D721Med (cell line): ENCODE data around the gene GDF2.

ENCODE experiments used
- DNase-seq: peaks from one replicate; pipeline ENCODE4 v3.0.0; 2011; ENCODE audit warnings: low spot score; ENCODE audit not compliant: insufficient read length
- FAIRE-seq: peaks from 2 replicates; lab custom pipeline; 2011; peaks lifted over from hg19 to GRCh38; lab: Jason Lieb, UNC
- TF ChIP-seq, protein P1 (sequence below): IDR thresholded peaks from 2 replicates; pipeline ENCODE4 v1.5.1; 2012; ENCODE audit warnings: mild to moderate bottlenecking, control low read depth; ENCODE audit not compliant: insufficient read depth; ENCODE audit errors: missing control alignments

The GDF2 gene

GRCh38 chr10:47332371-47332770, 10.1 kb downstream of the GDF2 start:
- DNase-seq (no peak), FAIRE-seq (no peak)
- TF ChIP-seq, protein P1, sequence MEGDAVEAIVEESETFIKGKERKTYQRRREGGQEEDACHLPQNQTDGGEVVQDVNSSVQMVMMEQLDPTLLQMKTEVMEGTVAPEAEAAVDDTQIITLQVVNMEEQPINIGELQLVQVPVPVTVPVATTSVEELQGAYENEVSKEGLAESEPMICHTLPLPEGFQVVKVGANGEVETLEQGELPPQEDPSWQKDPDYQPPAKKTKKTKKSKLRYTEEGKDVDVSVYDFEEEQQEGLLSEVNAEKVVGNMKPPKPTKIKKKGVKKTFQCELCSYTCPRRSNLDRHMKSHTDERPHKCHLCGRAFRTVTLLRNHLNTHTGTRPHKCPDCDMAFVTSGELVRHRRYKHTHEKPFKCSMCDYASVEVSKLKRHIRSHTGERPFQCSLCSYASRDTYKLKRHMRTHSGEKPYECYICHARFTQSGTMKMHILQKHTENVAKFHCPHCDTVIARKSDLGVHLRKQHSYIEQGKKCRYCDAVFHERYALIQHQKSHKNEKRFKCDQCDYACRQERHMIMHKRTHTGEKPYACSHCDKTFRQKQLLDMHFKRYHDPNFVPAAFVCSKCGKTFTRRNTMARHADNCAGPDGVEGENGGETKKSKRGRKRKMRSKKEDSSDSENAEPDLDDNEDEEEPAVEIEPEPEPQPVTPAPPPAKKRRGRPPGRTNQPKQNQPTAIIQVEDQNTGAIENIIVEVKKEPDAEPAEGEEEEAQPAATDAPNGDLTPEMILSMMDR, result no peak

DNA sequence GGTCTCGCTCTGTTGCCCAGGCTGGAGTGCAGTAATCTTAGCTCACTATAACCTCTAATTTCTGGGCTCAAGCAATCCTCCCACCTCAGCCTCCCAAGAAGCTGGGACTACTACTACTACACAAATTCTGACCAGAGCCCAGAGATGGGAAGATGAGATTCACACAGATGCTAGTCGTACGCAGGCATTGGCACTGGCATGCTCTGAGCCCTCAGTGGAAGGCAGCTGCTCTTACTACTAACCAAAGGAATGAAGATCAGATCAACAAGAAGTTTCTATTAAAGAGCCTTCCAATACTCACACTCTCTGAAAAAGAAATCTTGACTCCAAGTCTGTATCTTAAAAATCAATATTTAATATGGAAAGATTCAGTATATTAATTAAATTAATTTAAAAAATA, 10.7 kb downstream of the GDF2 start:
- no peak for FAIRE-seq
- no peak for DNase-seq
- TF ChIP-seq, protein P1, result no peak

DNA sequence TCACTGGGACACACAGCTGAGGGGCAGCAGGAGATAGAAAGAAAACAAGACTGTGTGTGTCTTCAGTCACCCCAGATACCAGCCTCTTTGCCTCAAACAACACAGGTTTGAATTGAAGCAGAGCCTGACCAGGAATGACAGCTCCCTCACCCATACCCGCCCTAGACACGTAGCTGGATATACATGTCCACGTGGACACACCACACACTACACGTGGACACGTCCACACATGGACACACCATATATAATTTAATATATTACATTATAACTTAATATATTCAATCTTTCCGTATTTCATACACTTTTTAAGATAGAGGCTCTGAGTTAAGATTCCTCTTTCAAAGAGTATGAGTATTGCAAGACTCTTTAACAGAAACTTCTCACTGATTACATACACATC, 11.3 kb downstream of the GDF2 start:
- no peak for FAIRE-seq
- DNase-seq, result no peak
- TF ChIP-seq, protein P1, result no peak

DNA sequence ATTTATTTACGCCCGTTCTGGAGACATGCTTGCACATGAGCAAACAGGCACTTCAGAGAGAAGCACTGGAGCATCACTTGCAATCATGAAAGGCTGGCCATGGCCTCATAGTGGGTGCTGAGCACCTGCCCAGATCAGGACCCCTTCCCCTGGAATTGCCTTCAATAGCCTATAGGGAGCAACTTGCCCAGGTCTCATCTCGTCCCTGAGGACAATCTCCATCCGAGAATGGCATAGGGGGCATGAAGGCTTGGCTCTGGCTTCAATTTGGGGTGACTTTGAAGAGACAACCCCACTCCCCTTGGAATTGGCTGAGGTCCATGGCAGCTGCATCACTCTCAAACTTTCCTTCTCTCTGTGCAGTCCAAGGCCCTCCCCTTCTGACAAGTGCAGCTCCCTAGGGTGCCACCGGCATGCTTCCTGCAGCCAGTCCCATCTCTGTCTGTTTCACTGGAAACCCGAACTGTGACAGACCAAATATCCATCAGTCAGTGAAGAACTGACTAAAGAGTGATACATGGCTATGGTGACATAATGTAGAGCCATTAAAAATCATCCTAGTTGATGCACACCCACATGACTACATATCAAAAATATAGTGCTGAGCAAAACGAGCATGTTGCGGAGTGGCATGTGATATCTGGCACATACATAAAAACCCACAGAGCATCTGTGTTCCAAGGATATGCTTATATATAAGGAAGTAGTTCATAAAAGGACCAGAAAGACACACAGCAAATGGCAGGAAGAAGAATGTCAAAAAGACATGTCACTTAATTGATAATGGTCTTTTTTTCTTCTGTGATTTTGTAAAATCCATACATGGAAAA, 12.4 kb downstream of the GDF2 start:
- DNase-seq (no peak), FAIRE-seq (no peak)

DNA sequence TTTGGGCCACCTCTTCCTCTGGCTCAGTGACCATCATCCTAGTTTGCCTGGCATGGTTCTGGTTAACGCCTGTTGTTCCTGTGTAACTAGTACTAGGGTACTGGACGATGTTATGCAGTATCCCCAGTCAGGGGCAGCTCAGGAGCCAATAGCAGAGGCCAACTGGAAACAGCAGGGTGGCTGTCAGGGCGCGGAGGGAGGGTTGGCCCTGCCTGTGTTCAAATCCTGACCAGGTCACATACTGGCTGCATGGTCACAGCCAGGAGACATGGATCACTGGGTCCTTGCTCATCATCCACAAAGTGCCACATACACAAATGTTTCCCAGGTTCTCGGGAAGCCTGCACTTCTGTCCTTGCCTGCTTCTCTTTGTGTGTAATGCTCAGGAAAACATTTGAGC, 13.7 kb downstream of the GDF2 start:
- TF ChIP-seq, protein P1, result no peak
- FAIRE-seq, result no peak
- DNase-seq, result no peak

More for the DNA sequence above, 12.4 kb downstream of the GDF2 start:
- TF ChIP-seq, protein P1, result no peak

- no peak for FAIRE-seq
- DNase-seq, result no peak
- TF ChIP-seq, protein P1, result no peak
Measured at GRCh38 chr10:47336387-47337134, 14.3 kb downstream of the GDF2 start.

- DNase-seq (no peak), FAIRE-seq (no peak)
- TF ChIP-seq, protein P1, result no peak
Measured at GRCh38 chr10:47337310-47337709, 15.1 kb downstream of the GDF2 start.
